Prostate gland (tissue), 2 donors: Measurements from ENCODE around the gene ECE1.

Source experiments
- POLR2AphosphoS5 ChIP-seq: sonication (generic); formaldehyde crosslinking; IDR thresholded peaks from one replicate; pipeline ENCODE4 v1.6.1; 2017; ENCODE audit warnings: antibody characterized with exemption
- TF ChIP-seq, protein P1 (sequence below), 4 experiments: fragments of 200-600 bp in 2 of 4; fragments of 450-650 bp in 2 of 4; sonication (generic) in 2 of 4; IDR thresholded peaks; 1 replicate in 3 of 4; 2 replicates in 1 of 4; pipeline ENCODE4 v1.5.1; 2016 to 2019; ENCODE audit warnings: antibody characterized with exemption in 4 of 4, mild to moderate bottlenecking in 2 of 4, moderate library complexity in 2 of 4

DNA sequence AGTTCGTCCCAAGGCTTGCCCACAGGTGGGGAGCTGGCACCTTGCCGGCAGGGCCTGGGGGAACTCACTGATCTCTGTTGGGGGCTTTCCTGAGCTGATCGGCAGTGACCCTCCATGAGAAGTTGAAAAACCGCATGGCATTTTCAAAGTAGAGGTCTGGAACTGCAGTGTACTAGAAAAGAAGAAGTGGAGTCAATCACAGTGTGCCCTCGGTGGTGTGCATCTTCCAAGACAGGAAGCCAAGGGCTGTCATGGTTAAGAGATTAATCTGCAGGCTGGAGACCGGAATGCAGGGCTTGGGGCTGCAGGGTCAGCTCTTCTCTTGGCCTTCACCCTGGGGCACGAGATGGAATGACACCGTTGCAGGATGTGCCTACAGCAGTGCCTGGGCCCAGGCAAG lies 56.8 kb downstream of the ECE1 start:
- TF ChIP-seq, protein P1, sequence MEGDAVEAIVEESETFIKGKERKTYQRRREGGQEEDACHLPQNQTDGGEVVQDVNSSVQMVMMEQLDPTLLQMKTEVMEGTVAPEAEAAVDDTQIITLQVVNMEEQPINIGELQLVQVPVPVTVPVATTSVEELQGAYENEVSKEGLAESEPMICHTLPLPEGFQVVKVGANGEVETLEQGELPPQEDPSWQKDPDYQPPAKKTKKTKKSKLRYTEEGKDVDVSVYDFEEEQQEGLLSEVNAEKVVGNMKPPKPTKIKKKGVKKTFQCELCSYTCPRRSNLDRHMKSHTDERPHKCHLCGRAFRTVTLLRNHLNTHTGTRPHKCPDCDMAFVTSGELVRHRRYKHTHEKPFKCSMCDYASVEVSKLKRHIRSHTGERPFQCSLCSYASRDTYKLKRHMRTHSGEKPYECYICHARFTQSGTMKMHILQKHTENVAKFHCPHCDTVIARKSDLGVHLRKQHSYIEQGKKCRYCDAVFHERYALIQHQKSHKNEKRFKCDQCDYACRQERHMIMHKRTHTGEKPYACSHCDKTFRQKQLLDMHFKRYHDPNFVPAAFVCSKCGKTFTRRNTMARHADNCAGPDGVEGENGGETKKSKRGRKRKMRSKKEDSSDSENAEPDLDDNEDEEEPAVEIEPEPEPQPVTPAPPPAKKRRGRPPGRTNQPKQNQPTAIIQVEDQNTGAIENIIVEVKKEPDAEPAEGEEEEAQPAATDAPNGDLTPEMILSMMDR (IDR thresholded peaks at IDR 0.05) = no peak
- TF ChIP-seq POLR2AphosphoS5 = no peak
